NCI-H187 (cell line): ENCODE results near the gene GRIK5.
"Not testable (repeated sequence)": the region's sequence is repeated elsewhere in the genome, so short reads cannot be mapped to it uniquely, and the experiment has no call there.

Experiments used
- DNase-seq, 2 experiments: peaks; one replicate each; lab custom pipeline; 2025; lab: John Stamatoyannopoulos, UW

Gene GRIK5

GRCh38 chr19:42069619-42070351, at the start of gene GRIK5:
Gene GRIK5 (minus strand): TSS chr19:42070206. CDS start chr19:42065770, 4,436 bp downstream.
- no peak for DNase-seq

- DNase-seq, result no peak
These were observed 47.1 kb upstream of the GRIK5 start for GRCh38 chr19:42117076-42117475.

- no peak for DNase-seq
These were observed 46.5 kb upstream of the GRIK5 start for GRCh38 chr19:42116308-42117075.

- DNase-seq, result no peak
These were observed 45.7 kb upstream of the GRIK5 start for GRCh38 chr19:42115705-42116104.

GRCh38 chr19:42115219-42115618, 45.2 kb upstream of the GRIK5 start:
- no peak for DNase-seq

GRCh38 chr19:42114412-42114811, 44.4 kb upstream of the GRIK5 start:
- DNase-seq, result peak; percentile 95 to 96

- DNase-seq, result peak; percentile 91 to 97
These were observed 43.8 kb upstream of the GRIK5 start for GRCh38 chr19:42113641-42114348.

GRCh38 chr19:42111811-42112210, 41.8 kb upstream of the GRIK5 start:
- no peak for DNase-seq

- DNase-seq, result no peak
These were observed 41.4 kb upstream of the GRIK5 start for GRCh38 chr19:42111384-42111783.

- no peak for DNase-seq
These were observed 40.7 kb upstream of the GRIK5 start for GRCh38 chr19:42110658-42111057.

GRCh38 chr19:42109896-42110295, 39.9 kb upstream of the GRIK5 start:
- no peak for DNase-seq

- peak; percentile 85 to 90 for DNase-seq
These were observed 38.8 kb upstream of the GRIK5 start for GRCh38 chr19:42108527-42109389.

- DNase-seq, result no peak
These were observed 35.4 kb upstream of the GRIK5 start for GRCh38 chr19:42105368-42105767.

GRCh38 chr19:42102877-42103276, 32.9 kb upstream of the GRIK5 start:
- DNase-seq, result no peak

- not testable (repeated sequence) for DNase-seq
These were observed 30.2 kb upstream of the GRIK5 start for GRCh38 chr19:42100241-42100640.

- no peak for DNase-seq
These were observed 29.4 kb upstream of the GRIK5 start for GRCh38 chr19:42099336-42099925.

- no peak for DNase-seq
These were observed 28.8 kb upstream of the GRIK5 start for GRCh38 chr19:42098781-42099180.

GRCh38 chr19:42097461-42097860, 27.5 kb upstream of the GRIK5 start:
- DNase-seq, result no peak

GRCh38 chr19:42096255-42096837, 26.3 kb upstream of the GRIK5 start:
- DNase-seq, result no peak

- no peak for DNase-seq
These were observed 25.8 kb upstream of the GRIK5 start for GRCh38 chr19:42095814-42096230.
